Endothelial cell of umbilical vein (primary cell): ENCODE data around the gene SOX18. TPM values are rescaled to one million over a fixed set of nuclear protein-coding genes. Genes with fewer than 3 reads are reported as not detected.

ENCODE experiments used
- BruUV-seq: library from RNA; stranded (reverse); fragments of 400-500 nt; replicated peaks from 2 replicates; lab custom pipeline; 2021; lab: Mats Ljungman, UMichigan
- CTCF ChIA-PET: fragments of 300-600, 350-600 bp; sonication (Branson Sonifier 250); formaldehyde crosslinking; loops from one replicate; lab custom pipeline; 2021; ENCODE audit warnings: antibody characterized with exemption, inconsistent platforms; lab: Charles Lee
- POLR2A ChIA-PET: fragments of 300-600, 350-600 bp; sonication (Branson Sonifier 250); formaldehyde crosslinking; loops from one replicate; lab custom pipeline; 2021; ENCODE audit warnings: antibody characterized with exemption, inconsistent platforms; lab: Charles Lee
- DNase-seq: peaks from one replicate; pipeline ENCODE4 v3.0.0-alpha.2; 2011; ENCODE audit warnings: low read depth, low spot score
- FAIRE-seq: peaks from 2 replicates; lab custom pipeline; 2011; peaks lifted over from hg19 to GRCh38; lab: Jason Lieb, UNC
- H2AFZ ChIP-seq: 2 replicates; pipeline ENCODE4 v1.6.0; 2012; ENCODE audit warnings: low read depth, low read length, control low read depth, inconsistent platforms
- H3K27ac ChIP-seq: 2 replicates; pipeline ENCODE4 v1.5.1; 2011; ENCODE audit warnings: low read depth, mild to moderate bottlenecking, control low read depth, low read length, moderate library complexity; ENCODE audit not compliant: insufficient read depth
- H3K27me3 ChIP-seq, 2 experiments: 2 replicates each; pipeline versions ENCODE4 v1.6.0 to v1.6.1; 2011; ENCODE audit warnings: low read length in 2 of 2, mixed read lengths in 1 of 2; ENCODE audit not compliant: control insufficient read depth in 2 of 2, insufficient read depth in 2 of 2
- H3K36me3 ChIP-seq, 2 experiments: 2 replicates in 1 of 2; 3 replicates in 1 of 2; pipeline ENCODE4 v1.5.1; 2011; ENCODE audit warnings: low read length in 2 of 2, mild to moderate bottlenecking in 1 of 2, moderate library complexity in 1 of 2; ENCODE audit not compliant: control insufficient read depth in 2 of 2, insufficient read depth in 2 of 2; ENCODE audit errors: extremely low read depth in 1 of 2
- H3K4me1 ChIP-seq: 3 replicates; pipeline ENCODE4 v1.5.1; 2011; ENCODE audit warnings: mild to moderate bottlenecking, low read length; ENCODE audit not compliant: control insufficient read depth, insufficient read depth; ENCODE audit errors: extremely low read depth
- H3K4me2 ChIP-seq: 2 replicates; pipeline ENCODE4 v1.6.1; 2011; ENCODE audit warnings: low read length, control low read depth, mixed read lengths; ENCODE audit not compliant: insufficient read depth
- H3K4me3 ChIP-seq, 3 experiments: fragments of 200-600 bp in 1 of 3; sonication (generic), shearing (Covaris generic) in 1 of 3; replicated peaks in 1 of 3; 2 replicates each; pipeline ENCODE4 v1.5.1; 2011 to 2016; ENCODE audit warnings: control low read depth in 3 of 3, low read length in 3 of 3, mild to moderate bottlenecking in 2 of 3, inconsistent platforms in 1 of 3, low read depth in 1 of 3, moderate library complexity in 1 of 3; ENCODE audit not compliant: insufficient read depth in 1 of 3
- H3K79me2 ChIP-seq: 2 replicates; pipeline ENCODE4 v1.6.0; 2012; ENCODE audit warnings: low read length, inconsistent platforms; ENCODE audit not compliant: control insufficient read depth, insufficient read depth
- H3K9ac ChIP-seq: replicated peaks from 2 replicates; pipeline ENCODE3; 2011; ENCODE audit warnings: low read length, control low read depth; ENCODE audit not compliant: insufficient read depth; ENCODE audit errors: extremely low read depth
- H3K9me1 ChIP-seq: replicated peaks from 3 replicates; pipeline ENCODE4 v1.6.0; 2011; ENCODE audit warnings: mild to moderate bottlenecking, low read length; ENCODE audit not compliant: control insufficient read depth, insufficient read depth; ENCODE audit errors: extremely low read depth
- H3K9me3 ChIP-seq: replicated peaks from 2 replicates; pipeline ENCODE4 v1.5.1; 2012; ENCODE audit warnings: low read length, inconsistent platforms; ENCODE audit not compliant: control insufficient read depth, insufficient read depth
- H4K20me1 ChIP-seq: replicated peaks from 2 replicates; pipeline ENCODE3; 2011; ENCODE audit warnings: mild to moderate bottlenecking, low read length; ENCODE audit not compliant: control insufficient read depth, insufficient read depth; ENCODE audit errors: extremely low read depth
- CTCF ChIP-seq, 2 donors: IDR thresholded peaks; 1 replicate in 1 of 2; 2 replicates in 1 of 2; pipeline ENCODE4 v1.5.1; 2011; ENCODE audit warnings: low read length in 2 of 2, mild to moderate bottlenecking in 2 of 2, moderate library complexity in 2 of 2, control low read depth in 1 of 2, inconsistent platforms in 1 of 2, low read depth in 1 of 2; ENCODE audit not compliant: insufficient read depth in 1 of 2; ENCODE audit errors: extremely low read depth in 1 of 2
- GATA2 ChIP-seq: IDR thresholded peaks from 2 replicates; pipeline ENCODE4 v1.7.0; 2011; ENCODE audit warnings: low read depth, mild to moderate bottlenecking, moderate library complexity, mixed read lengths, low read length; ENCODE audit not compliant: insufficient read length, insufficient read depth
- dilution Hi-C: fragments of 300-500 bp; cut with MboI; formaldehyde crosslinking; loops from one replicate; pipeline ENCODE4 v1.15.0; 2019; ENCODE audit warnings: low sequenced_read_pairs; ENCODE audit not compliant: extremely low pct_ligation_motif_present
- intact Hi-C: fragments of 100-400 bp; cut with micrococcal nuclease; formaldehyde crosslinking; loops from one replicate; pipeline ENCODE4 v1.10.0; 2022
- polyA plus RNA-seq, 4 experiments: library from polyadenylated mRNA; depleted of rRNA in 3 of 4; stranded (reverse) in 3 of 4; unstranded in 1 of 4; fragments of >200 nt; gene quantifications; 2 replicates each; pipeline versions ENCODE4 v1.2.1 to v1.2.3, GENCODE V29; 2011 to 2012; ENCODE audit warnings: missing spikeins in 1 of 4
- total RNA-seq: library from RNA; stranded (reverse); gene quantifications from 2 replicates; pipeline ENCODE4 v1.2.3, GENCODE V29; 2021

Gene SOX18
- total and polyA plus RNA-seq, 2 donors (not counting 3 experiments of a cell fraction or from before 2014, with no cell fraction given) = 20.9 to 175 TPM

DNA sequence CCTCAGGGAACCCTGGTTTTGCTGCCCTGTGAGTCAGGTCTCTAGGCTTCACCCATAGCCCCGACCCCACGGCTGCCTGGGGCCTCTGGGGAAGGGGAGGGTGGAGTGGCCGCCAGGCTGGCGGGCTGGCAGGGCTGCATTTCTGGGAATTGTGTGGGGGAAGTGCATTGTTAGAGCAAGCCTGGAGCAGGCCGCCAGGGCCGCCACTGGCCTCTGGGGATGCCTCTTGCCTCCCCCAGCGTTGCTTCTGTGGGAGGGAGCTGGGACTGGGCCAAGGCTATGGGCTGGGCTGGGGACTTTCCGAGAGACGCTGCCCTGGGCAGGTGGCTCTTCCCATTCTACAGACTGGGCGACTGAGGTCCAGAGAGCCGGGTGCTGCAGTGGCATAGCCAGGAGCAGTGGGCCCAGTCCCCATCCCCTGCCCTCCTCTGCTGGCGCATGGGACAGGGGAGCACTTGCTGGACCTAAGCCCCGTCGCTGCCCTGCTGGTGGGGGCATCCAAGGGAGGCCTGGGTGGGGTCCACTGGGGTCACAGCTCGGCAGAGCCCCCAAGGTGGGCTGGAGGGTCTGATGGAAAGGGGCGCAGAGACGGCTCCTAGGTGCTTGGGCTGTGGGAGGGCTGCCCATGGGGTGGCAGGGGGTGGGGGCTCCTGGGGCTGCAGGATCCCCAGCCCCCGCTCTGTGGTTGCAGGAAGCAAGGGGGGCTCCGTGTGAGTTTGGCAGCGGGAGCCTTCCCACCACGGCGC lies 6.6 kb upstream of the SOX18 start:
- no peak overlapping the region for H2AFZ ChIP-seq
- POLR2A ChIA-PET = interaction anchor here (0.7 kb wide), 1 partner anchor 17 kb away, joined by 6 read pairs; no protein-coding TSS in a partner anchor
- H3K4me3 ChIP-seq = no peak overlapping the region
- peaks cover 65% of the 10 kb centered on the region for H3K4me1 ChIP-seq
- peak; percentile 84 for DNase-seq
- no peak for TF ChIP-seq GATA2
- TF ChIP-seq CTCF (IDR thresholded peaks at IDR 0.05; ENCODE audit: extremely low read depth in 1 of 2, insufficient read depth in 1 of 2, low read depth in 1 of 2, low read length in 2 of 2) = peak in 1 of 2 donors; percentile 38
- peak overlapping the region; percentile 12 for H3K9ac ChIP-seq
- no peaks in the 10 kb centered on the region for H3K36me3 ChIP-seq
- dilution Hi-C loops = no loop called here
- intact Hi-C loops = loop anchor here (2.0 to 10.0 kb wide), 4 partner anchors 83 to 517 kb away; partner anchors contain the start of genes DNAJC5 and UCKL1
- CTCF ChIA-PET = interaction anchor here (1.4 to 15.2 kb wide), 5 partner anchors 11 to 82 kb away, joined by 3 to 412 read pairs (median 18); partner anchors contain the start of genes C20orf204, PRPF6 and SAMD10
- no peaks in the 10 kb centered on the region for H4K20me1 ChIP-seq
- FAIRE-seq = peak; percentile 87
- BruUV-seq = no TSS peak
- H3K79me2 ChIP-seq = no peaks in the 10 kb centered on the region
- no peaks in the 10 kb centered on the region for H3K9me1 ChIP-seq
- H3K27me3 ChIP-seq = no peaks in the 10 kb centered on the region
- H3K27ac ChIP-seq = peak overlapping the region; percentile 83
- no peak overlapping the region for H3K4me2 ChIP-seq
- H3K9me3 ChIP-seq = no peaks in the 10 kb centered on the region
